ENCODE measurements around the gene DPF3.

The DPF3 gene

DNA sequence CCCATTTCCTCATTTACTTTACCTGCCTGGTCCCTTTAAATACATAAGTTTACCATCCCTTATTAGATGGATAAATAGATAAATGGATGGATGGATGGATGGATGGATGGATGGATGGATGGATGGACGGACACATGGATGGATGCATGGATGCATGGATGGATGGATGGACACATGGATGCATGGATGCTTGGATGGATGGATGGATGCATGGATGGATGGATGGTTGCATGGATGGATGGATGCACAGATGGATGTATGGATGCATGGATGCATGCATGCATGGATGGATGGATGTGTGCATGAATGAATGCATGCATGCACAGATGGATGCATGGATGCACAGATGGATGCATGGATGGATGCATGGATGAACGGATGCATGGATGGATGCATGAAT is 93.6 kb downstream of the DPF3 start:
- DNase-seq (ENCODE audit: low read depth): no peak

DNA sequence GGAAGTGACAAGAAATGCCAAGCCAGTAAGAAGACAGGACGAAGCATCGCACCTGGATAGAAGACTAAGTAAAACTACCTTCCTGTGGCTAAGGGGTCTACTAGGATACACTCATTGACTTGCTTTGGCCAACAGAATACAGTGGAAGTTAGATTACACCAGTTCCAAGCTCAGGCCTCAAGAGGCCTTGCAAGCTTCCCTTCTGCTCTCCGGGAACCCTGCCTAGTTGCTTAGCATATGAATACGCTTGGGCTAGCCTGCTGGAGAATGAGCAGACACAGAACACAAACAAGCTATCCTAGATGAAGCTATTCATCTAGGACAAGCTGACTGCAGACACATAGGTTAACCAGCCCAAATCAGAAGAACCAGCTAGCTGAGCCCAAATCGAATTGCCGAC is 97.0 kb downstream of the DPF3 start:
- no peak for DNase-seq (ENCODE audit: low read depth)

DNA sequence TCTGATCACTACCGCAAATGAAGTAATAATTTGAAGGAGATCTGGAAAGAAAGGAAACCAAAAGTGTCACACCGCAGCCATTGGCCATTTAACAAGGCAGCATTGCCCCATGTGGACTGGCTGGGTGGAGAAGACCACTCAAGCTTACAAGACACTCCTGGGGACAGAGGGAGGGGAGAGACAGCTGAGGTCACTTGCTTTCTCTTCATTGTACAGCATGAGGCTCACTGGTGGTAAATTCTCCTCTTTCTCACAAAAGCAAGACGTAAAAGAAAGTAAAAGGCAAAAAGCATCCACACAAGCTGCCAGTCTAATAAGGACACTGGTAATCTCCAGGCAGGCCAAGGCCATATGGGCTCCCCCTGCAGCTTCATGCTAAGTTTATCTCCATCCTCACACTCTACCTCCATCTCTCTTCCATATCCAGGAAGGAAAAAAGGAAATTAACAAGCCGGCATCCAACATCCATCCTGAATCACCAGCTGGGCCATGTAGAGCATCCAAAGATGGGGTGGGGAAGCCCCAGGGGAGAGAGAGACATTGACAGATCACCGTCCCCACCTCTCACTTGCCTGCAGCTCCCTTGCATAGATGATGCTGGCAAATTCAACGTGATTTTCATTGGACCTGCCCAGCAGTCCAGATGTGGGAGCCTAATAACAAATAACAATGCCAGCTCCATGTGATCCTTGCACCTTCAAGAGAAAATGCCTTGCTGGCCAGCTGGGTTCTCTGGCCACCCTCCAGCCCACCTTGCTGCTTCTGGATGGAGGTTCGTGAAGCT is 100.6 kb downstream of the DPF3 start:
- no peak for DNase-seq (ENCODE audit: low read depth)

DNA sequence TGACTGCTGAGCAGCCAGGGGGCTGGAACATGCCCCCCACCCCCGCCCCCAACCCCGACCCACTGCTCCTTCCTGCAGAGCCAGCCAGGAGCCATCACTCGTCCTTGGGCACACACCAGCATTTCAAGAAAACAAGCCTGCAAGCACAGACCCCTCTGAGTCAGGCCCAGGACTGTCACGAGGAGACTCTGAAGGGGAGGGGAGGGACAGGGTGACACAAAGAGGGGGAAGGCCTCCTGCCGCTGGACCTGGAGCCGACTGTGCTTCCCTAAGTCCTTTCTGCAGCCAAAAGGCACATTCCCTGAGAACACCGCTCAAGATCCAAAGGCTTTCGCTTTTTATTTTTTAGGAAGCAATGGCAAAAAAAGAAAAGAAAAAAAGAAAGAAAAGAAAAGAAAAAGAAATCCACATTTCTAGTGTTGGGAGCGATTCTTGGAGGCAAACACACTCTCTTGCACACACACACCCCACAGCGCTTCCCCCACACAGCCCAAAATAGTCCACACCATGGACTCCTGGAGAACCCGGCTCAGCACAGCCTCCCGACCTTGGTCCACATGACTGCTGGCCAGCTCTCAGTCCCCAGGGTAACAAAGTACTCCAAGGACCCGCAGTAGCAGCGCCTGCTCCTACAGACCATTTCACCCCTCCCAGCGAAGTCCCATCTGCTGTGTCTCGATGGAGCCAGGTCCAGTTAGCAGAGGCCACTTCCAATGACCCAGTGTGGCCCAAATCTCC is 101.7 kb downstream of the DPF3 start:
- DNase-seq (ENCODE audit: low read depth): no peak

- no peak for DNase-seq (ENCODE audit: low read depth)
Measured at GRCh38 chr14:72790887-72791566, 102.9 kb downstream of the DPF3 start.

GRCh38 chr14:72788972-72789728 is 104.8 kb downstream of the DPF3 start:
- DNase-seq (ENCODE audit: low read depth): no peak

DNA sequence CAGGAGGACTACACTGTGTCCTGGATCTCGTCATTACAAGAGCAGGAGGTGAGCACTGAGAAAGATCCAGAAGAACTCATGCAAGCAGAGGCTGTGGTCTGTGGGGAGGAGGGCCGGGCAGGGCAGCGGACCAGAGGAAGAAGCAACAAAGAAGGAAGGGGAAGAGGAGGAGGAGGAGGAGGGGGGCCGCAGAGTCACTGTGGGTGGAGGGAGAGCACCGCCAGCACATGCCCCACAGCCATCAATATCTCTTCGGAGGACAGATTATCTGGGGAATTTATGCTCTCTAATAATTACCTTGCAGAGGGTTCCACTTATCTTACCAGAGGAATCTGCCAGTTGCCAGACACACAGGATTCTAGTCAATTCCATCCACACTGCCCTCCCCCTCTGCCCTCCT is 105.6 kb downstream of the DPF3 start:
- DNase-seq (ENCODE audit: low read depth): no peak

- no peak for DNase-seq (ENCODE audit: low read depth)
Measured at GRCh38 chr14:72787841-72788240, 106.1 kb downstream of the DPF3 start.

- DNase-seq (ENCODE audit: low read depth): no peak
Measured at GRCh38 chr14:72786378-72787350, 107.2 kb downstream of the DPF3 start.

- no peak for DNase-seq (ENCODE audit: low read depth)
Measured at GRCh38 chr14:72783741-72784140, 110.2 kb downstream of the DPF3 start.

GRCh38 chr14:72782817-72783216 is 111.1 kb downstream of the DPF3 start:
- no peak for DNase-seq (ENCODE audit: low read depth)

- DNase-seq (ENCODE audit: low read depth): no peak
Measured at GRCh38 chr14:72781561-72782508, 112.1 kb downstream of the DPF3 start.

DNA sequence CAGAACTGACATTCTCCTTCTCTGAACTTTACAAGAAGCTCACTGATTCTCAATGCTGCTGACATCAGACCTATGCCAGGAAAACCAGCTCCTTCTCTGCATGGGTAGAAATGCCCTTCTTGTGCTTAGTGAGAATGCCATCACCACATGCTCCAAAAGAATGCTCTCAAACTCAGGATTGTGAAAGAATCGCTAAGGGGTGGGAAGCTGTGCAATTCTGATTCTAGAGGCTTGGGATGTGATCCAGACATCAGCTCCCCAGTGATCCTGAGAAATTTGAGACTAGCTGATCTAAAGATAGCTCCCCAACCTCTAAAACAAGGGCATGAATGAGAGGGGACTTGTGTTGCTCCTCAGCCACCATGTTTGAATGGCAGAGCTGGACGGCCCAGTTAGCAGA is 113.2 kb downstream of the DPF3 start:
- DNase-seq (ENCODE audit: low read depth): no peak

DNA sequence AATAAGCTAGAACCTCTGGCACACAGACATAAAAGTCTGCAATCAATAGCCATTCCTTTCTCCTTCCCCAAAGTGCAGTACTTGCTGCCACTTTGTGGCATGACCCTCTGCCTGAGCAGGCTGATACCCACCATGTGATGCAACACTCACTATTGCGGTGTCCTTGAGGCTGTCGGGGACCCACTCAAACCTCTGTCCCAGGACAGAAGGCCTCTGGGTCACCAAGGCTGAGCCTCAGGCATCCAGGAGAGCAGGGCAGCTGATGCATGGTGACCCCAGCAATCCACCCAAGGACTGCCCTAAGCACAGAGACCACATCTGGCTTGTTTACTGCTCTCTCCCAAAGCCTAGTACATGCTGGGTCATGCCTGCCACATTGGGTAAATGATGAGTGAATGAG is 114.2 kb downstream of the DPF3 start:
- no peak for DNase-seq (ENCODE audit: low read depth)

GRCh38 chr14:72777636-72778035 is 116.3 kb downstream of the DPF3 start:
- DNase-seq (ENCODE audit: low read depth): no peak

DNA sequence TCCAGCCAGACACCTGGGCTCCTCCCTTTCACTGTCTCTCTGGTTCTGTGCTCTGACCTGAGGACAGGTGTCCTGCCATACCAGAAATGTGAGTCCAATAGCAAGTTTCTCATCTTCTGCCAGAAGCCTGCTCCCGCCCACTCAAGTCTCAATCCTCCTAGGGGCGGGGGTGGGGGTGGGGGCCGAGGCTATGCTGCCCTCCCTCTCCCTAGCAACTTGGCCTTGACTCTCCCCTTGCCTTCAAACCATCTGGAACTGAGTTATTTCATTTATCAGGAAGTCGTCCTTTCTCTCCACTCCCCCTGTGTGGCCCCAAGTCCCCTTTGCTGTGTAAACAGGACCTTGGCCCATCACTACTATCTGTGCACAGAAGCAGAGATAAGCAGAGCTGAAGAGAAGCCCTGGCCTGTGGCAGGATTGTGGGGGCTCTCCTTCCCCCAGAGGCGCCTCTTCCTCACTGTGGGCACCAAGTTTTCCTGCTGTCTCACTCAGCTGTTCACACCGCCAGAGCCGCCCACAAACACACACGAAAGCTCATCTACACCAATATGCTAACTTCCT is 117.1 kb downstream of the DPF3 start:
- no peak for DNase-seq (ENCODE audit: low read depth)

DNA sequence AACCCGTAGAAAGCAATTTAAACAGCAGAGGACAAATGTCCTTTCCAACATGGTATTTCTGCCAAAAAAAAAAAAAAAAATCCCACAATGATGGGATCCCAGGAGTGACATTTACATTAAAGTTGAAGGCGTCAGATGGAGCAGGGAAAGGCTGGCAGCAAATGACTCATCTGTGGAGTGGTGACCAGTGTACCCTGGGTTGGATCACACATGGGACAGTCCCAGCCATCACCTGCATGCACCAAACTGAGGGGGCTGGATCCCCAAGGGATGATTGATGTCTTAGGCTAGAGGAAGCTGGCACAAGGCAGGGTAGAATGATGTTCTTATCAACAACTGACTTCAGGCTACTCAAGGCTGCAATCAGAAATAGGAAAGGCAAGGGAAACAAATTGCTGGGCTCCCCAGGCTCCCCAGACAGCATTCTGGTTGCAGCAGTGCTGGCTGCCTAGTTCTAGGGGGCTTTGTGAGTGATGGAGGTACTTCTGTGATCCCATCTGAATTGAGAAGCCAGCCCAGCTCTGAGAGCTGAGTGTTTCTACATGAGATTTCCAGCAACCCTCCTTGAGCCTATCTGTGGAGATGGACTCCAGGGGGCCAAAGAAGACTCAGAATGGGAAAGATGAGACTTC is 117.9 kb downstream of the DPF3 start:
- no peak for DNase-seq (ENCODE audit: low read depth)

DNA sequence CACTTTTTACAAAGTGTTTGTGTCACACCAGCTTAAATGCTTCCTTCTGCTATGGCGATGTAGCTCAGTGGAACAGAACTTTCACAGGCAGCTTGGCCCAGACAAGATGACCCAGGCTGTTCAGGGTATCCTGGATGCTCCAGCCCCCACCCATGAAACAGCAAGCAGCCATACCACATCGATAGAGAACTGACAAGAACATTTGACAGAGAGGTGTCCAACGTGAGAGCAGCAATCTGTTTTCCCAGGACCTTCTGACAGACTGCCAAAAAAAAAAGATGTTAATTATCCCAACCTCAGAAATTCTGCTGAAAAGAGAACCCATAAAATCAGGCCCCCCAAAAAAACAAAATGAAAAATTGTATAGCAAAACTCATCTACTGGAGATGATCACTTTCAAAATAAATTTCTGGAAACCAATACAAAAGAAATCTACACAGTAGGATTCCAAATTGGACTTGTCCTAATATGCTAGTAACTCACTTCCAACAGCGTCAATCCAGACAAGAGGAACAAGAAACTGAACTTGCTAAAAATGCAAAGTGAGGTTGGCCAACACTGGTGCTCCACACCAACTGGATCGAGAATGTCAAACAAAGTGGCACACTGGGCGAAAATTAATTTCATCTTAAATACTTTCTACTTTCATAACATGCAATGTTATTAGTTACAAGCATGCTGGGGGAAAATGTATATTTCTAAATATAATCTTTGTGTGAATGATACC is 118.8 kb downstream of the DPF3 start:
- DNase-seq (ENCODE audit: low read depth): no peak

Measured in activated T-cell treated with anti-CD3 and anti-CD28 coated beads for 24 hours (primary cell).